ENCODE data around the gene GNAO1.

Gene GNAO1

GRCh38 chr16:56191156-56191815, at the start of gene GNAO1:
Gene GNAO1, plus strand, starts transcription at chr16:56191489. Its CDS starts 747 bp downstream, at chr16:56192236.
- peak; percentile 65 for DNase-seq
- in situ Hi-C loops (cut with HindIII; ENCODE audit: low pct_ligation_motif_present, low pct_unique_long_range_greater_than_20kb, low sequenced_read_pairs): no loop called here

- in situ Hi-C loops (cut with HindIII; ENCODE audit: low pct_ligation_motif_present, low pct_unique_long_range_greater_than_20kb, low sequenced_read_pairs): no loop called here
- DNase-seq: no peak
These were observed 47.6 kb upstream of the GNAO1 start for GRCh38 chr16:56143666-56144065.

GRCh38 chr16:56145369-56145768, 45.9 kb upstream of the GNAO1 start:
- no peak for DNase-seq
- in situ Hi-C loops (cut with HindIII; ENCODE audit: low pct_ligation_motif_present, low pct_unique_long_range_greater_than_20kb, low sequenced_read_pairs): no loop called here

GRCh38 chr16:56151621-56152020, 39.7 kb upstream of the GNAO1 start:
- in situ Hi-C loops (cut with HindIII; ENCODE audit: low pct_ligation_motif_present, low pct_unique_long_range_greater_than_20kb, low sequenced_read_pairs): no loop called here

GRCh38 chr16:56161658-56162057, 29.6 kb upstream of the GNAO1 start:
- DNase-seq: no peak
- in situ Hi-C loops (cut with HindIII; ENCODE audit: low pct_ligation_motif_present, low pct_unique_long_range_greater_than_20kb, low sequenced_read_pairs): no loop called here

More at GRCh38 chr16:56151621-56152020, 39.7 kb upstream of the GNAO1 start:
- no peak for DNase-seq

- no peak for DNase-seq
- in situ Hi-C loops (cut with HindIII; ENCODE audit: low pct_ligation_motif_present, low pct_unique_long_range_greater_than_20kb, low sequenced_read_pairs): no loop called here
These were observed 28.2 kb upstream of the GNAO1 start for GRCh38 chr16:56163089-56163488.

DNA sequence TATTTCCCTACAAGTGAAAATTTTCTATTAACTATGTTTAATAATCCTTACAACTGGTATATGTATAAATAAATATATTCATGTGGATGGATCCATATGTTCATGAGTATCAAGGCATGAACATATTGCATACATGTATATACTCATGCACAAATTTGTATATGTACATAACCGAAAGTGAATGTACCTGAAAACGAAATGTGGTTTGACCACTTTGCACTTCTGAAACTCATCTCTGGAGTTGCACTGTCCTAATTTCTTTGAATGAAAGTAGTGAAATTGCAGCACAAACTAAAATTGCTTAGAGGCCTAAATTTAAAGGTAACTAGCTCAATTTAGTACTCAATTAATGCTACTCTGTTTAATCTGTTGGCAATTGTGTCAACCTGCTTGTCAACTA, 27.4 kb upstream of the GNAO1 start:
- in situ Hi-C loops (cut with HindIII; ENCODE audit: low pct_ligation_motif_present, low pct_unique_long_range_greater_than_20kb, low sequenced_read_pairs): no loop called here
- no peak for DNase-seq

GRCh38 chr16:56164636-56165035, 26.7 kb upstream of the GNAO1 start:
- DNase-seq: no peak
- in situ Hi-C loops (cut with HindIII; ENCODE audit: low pct_ligation_motif_present, low pct_unique_long_range_greater_than_20kb, low sequenced_read_pairs): no loop called here

DNA sequence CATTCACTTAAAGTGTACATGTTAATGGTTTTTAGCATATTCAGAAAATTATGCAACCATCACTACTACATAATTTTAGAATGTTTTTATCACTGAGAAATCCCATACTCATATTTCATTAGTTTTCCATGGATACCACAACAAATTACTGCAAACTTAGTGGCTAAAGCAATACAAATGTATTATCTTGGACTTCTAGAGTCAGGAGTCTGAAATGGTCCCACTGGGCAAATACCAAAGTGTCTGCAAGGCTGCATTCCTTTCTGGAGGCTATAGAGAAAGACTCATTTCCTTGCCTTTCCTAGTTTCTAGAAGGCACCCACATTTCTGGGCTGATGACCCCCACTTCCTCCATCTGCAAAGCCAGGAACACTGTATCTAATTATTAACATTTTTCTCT, 16.9 kb upstream of the GNAO1 start:
- no peak for DNase-seq
- in situ Hi-C loops (cut with HindIII; ENCODE audit: low pct_ligation_motif_present, low pct_unique_long_range_greater_than_20kb, low sequenced_read_pairs): no loop called here

DNA sequence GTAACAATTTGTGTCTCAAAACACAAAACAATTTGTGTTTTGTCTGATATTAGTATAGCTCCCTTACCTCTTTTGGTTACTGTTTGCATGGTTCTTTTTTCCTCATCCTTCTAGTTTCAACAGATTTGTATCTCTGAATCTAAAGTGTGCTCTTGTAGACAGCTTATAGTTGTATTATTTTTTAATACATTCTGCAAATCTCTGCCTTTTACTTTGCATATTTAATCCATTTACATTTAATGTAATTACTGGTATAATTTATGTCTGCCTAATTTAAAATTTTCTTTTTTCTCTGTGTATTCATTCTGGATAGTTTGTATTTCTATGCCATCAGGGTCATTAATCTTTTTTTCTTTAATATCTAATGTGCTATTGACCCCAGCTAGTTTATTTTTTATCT, 9.9 kb upstream of the GNAO1 start:
- no peak for DNase-seq
- in situ Hi-C loops (cut with HindIII; ENCODE audit: low pct_ligation_motif_present, low pct_unique_long_range_greater_than_20kb, low sequenced_read_pairs): no loop called here

- no peak for DNase-seq
- in situ Hi-C loops (cut with HindIII; ENCODE audit: low pct_ligation_motif_present, low pct_unique_long_range_greater_than_20kb, low sequenced_read_pairs): no loop called here
These were observed 8.0 kb upstream of the GNAO1 start for GRCh38 chr16:56183266-56183665.

DNA sequence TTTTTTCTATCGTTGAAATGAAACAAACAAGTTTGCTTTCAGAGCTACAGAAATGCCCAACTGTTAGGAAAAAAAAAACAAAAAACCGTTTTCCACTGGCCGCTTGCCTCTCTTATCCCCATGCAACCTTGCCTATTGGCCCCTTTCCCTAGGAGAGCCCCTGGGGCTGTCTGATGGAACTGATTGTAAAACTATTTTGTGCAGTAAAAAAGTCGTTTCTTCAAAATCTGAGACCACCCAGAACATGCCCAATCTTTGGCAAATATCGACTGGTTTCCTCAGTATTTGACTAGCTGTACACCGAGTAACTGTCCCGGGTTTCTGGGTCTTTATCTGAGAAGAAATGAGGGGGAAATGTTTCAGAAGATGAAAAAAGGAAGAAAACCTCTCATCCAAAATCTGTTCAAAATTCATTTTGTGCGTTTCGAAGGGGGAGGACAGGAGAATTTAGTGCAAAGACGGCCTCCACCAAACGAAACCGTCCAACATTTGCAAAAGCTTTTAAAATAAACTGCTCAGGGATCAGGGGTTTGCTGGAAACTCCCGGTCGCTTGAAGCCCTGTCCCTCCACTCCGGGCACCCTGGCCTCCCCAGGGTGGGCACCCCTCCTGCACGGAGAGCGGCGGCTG, 1.1 kb upstream of the GNAO1 start:
- DNase-seq: no peak
- in situ Hi-C loops (cut with HindIII; ENCODE audit: low pct_ligation_motif_present, low pct_unique_long_range_greater_than_20kb, low sequenced_read_pairs): no loop called here

GRCh38 chr16:56190677-56191155, 573 bp upstream of the GNAO1 start:
- in situ Hi-C loops (cut with HindIII; ENCODE audit: low pct_ligation_motif_present, low pct_unique_long_range_greater_than_20kb, low sequenced_read_pairs): no loop called here

GRCh38 chr16:56191835-56192634, 746 bp downstream of the GNAO1 start:
- in situ Hi-C loops (cut with HindIII; ENCODE audit: low pct_ligation_motif_present, low pct_unique_long_range_greater_than_20kb, low sequenced_read_pairs): no loop called here
- DNase-seq: no peak

More at GRCh38 chr16:56190677-56191155, 573 bp upstream of the GNAO1 start:
- peak; percentile 1 for DNase-seq

GRCh38 chr16:56192635-56192945, 1.3 kb downstream of the GNAO1 start:
- in situ Hi-C loops (cut with HindIII; ENCODE audit: low pct_ligation_motif_present, low pct_unique_long_range_greater_than_20kb, low sequenced_read_pairs): no loop called here
- DNase-seq: no peak

DNA sequence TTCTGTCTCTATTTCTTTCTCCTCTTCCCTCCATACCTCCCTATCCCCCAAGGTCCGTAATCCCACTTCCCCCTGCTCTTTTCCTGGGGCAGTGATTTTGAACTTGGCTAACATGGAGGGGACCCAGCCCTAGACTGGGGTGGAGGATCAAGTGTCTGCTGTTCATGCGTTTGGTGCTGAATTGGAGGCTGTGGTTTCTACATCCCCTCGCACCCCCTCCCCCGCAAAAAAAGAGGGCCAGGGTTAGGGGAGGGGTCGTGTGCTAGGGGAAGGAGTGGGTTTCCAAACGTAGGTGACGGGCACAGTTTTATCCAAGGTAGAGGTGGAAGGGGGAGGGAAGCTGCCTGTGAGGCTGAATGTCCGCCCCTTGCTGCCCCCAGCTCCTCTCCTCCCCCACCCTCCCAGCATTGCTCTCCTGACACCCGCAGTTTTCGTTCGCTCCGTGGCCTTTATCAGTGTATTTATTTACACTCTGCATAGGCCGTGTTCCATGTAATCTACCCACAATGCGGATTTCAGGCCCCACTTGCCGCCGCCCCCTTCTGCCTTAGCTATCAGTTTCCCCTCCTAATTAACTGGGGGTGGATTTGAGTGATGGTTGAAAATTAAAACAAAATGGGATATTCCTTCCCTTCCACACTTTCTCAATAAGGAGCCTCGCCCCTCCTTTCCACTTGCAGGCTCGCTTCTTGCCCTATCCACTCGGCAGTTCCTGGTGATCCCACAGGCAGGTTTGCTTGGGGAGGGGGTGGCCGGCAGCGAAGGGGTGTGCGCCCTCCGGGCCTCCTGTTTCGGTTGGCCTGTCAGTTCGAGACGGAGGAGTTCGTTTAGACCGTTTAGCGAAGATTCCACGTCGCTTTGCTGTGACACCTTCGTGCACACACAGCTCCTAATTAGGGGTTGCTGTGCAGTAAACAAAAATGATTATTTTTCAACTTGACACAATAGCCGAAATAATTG, 2.0 kb downstream of the GNAO1 start:
- DNase-seq: no peak
- in situ Hi-C loops (cut with HindIII; ENCODE audit: low pct_ligation_motif_present, low pct_unique_long_range_greater_than_20kb, low sequenced_read_pairs): no loop called here

GRCh38 chr16:56193951-56194726, 2.9 kb downstream of the GNAO1 start:
- in situ Hi-C loops (cut with HindIII; ENCODE audit: low pct_ligation_motif_present, low pct_unique_long_range_greater_than_20kb, low sequenced_read_pairs): no loop called here
- DNase-seq: peak; percentile 59

DNA sequence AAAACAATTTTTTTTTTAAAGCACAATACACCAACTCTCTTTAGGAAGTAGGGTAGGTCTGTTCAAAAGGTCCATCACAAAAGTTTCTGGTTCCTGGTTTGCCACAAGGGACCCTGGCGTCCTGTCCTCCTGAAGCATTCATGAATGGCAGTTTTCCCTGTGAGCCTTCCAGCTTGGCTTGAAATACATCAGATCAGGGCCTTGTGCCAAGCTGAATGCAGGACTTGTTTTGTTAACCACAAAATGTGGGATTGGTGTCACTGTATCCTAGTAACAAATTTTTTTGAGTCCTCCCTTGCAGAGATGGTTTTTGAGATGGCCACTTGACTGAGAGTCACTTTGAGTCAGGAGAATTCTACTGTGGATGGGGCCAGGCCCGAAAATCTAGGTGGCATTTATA, 3.9 kb downstream of the GNAO1 start:
- in situ Hi-C loops (cut with HindIII; ENCODE audit: low pct_ligation_motif_present, low pct_unique_long_range_greater_than_20kb, low sequenced_read_pairs): no loop called here

More for the DNA sequence above, 3.9 kb downstream of the GNAO1 start:
- no peak for DNase-seq

Measured in ACHN (cell line).